OCI-LY3 (cell line): ENCODE measurements around the gene DIPK1A.

Source experiments
- EZH2phosphoT487 ChIP-seq: fragments of 200-600 bp; shearing (Covaris generic); IDR thresholded peaks from 2 replicates; pipeline ENCODE4 v1.6.1; 2018; ENCODE audit warnings: antibody characterized with exemption, mixed run types, low read depth
- TF ChIP-seq, protein P1 (sequence below): fragments of 200-600, 300-600 bp; sonication (generic); IDR thresholded peaks from 2 replicates; pipeline ENCODE4 v1.5.1; 2014; ENCODE audit warnings: antibody characterized with exemption, low read length, low read depth

DNA sequence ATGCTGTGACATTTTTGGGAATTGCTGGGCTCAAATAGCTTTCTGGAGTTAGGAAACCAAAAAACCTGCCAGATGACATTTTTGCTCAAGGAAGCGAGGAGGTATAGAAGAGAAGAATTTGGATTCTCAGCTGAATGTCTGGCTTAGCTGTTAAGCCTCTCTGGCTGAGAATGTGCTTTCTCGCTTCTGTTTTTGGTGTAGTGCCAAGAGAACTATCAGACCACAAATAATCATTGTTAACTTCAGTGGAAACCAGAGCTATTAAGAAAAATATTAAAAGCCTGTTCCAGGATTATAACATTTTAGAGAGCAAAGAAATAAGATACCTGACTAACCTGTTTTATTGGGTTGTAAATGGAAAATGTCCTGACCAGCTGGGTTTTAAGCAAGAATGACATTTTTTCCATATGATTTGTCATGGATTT is 39.5 kb upstream of the DIPK1A start:
- TF ChIP-seq, protein P1, sequence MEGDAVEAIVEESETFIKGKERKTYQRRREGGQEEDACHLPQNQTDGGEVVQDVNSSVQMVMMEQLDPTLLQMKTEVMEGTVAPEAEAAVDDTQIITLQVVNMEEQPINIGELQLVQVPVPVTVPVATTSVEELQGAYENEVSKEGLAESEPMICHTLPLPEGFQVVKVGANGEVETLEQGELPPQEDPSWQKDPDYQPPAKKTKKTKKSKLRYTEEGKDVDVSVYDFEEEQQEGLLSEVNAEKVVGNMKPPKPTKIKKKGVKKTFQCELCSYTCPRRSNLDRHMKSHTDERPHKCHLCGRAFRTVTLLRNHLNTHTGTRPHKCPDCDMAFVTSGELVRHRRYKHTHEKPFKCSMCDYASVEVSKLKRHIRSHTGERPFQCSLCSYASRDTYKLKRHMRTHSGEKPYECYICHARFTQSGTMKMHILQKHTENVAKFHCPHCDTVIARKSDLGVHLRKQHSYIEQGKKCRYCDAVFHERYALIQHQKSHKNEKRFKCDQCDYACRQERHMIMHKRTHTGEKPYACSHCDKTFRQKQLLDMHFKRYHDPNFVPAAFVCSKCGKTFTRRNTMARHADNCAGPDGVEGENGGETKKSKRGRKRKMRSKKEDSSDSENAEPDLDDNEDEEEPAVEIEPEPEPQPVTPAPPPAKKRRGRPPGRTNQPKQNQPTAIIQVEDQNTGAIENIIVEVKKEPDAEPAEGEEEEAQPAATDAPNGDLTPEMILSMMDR = no peak
- no peak for TF ChIP-seq EZH2phosphoT487
